Lower lobe of right lung (tissue), 2 donors: ENCODE results near the gene RNF34. TPM values are rescaled to one million over a fixed set of nuclear protein-coding genes. Genes with fewer than 3 reads are reported as not detected.

Source experiments
- ATAC-seq, 2 donors: fragments of 200-7000 bp; cut with Tn5 transposase; one replicate each; pipeline ENCODE4 v1.9.1; 2020 to 2022; ENCODE audit warnings: mild to moderate bottlenecking in 2 of 2, moderate library complexity in 2 of 2
- DNase-seq: peaks from one replicate; pipeline ENCODE4 v3.0.0-alpha.2; 2020
- H3K27ac ChIP-seq: fragments of 200-600 bp; one replicate; pipeline ENCODE4 v1.8.0; 2022
- H3K27me3 ChIP-seq: fragments of 200-600 bp; one replicate; pipeline ENCODE4 v1.8.0; 2022; ENCODE audit warnings: low read depth
- H3K36me3 ChIP-seq: fragments of 200-600 bp; one replicate; pipeline ENCODE4 v1.8.0; 2022; ENCODE audit warnings: mild to moderate bottlenecking
- H3K4me1 ChIP-seq: fragments of 200-600 bp; one replicate; pipeline ENCODE4 v1.8.0; 2022
- H3K4me3 ChIP-seq: fragments of 200-600 bp; one replicate; pipeline ENCODE4 v1.8.0; 2022; ENCODE audit warnings: mild to moderate bottlenecking
- H3K9me3 ChIP-seq: fragments of 200-600 bp; one replicate; pipeline ENCODE4 v1.8.0; 2022
- CTCF ChIP-seq: fragments of 200-600 bp; IDR thresholded peaks from one replicate; pipeline ENCODE4 v1.8.0; 2022; ENCODE audit warnings: antibody characterized with exemption, mild to moderate bottlenecking
- intact Hi-C: fragments of 100-400 bp; cut with DNase I; formaldehyde crosslinking; loops from one replicate; pipeline ENCODE4 v1.11.0; 2022
- total RNA-seq: library from RNA; stranded (reverse); fragmentation: NEBNext Ultra II Directional; extraction: Animal tissue kit (Norgen Biotek cat#: 25700); gene quantifications from one replicate; pipeline ENCODE4 v1.2.1, GENCODE V29; 2021
- donor health status: DM: no; HTN: yes; CAD: no; lungs with severe emphysema.

Gene RNF34
- total RNA-seq, 1 donor from 2014 or later: 23.0 TPM

- Histone ChIP-seq H3K27me3 (no peaks in the 10 kb centered on the region), H3K9me3 (no peaks in the 10 kb centered on the region), H3K36me3 (peaks cover 98% of the 10 kb centered on the region), H3K4me3 (no peak overlapping the region), H3K4me1 (no peaks in the 10 kb centered on the region), H3K27ac (no peak overlapping the region)
- ATAC-seq: no peak
- DNase-seq: no peak
- intact Hi-C loops: no loop called here
- no peak for TF ChIP-seq CTCF
These were observed 31.0 kb downstream of the RNF34 start for GRCh38 chr12:121430833-121431415.

GRCh38 chr12:121432740-121433480 lies 33.0 kb downstream of the RNF34 start:
- Histone ChIP-seq H3K4me1 (no peaks in the 10 kb centered on the region), H3K27me3 (no peaks in the 10 kb centered on the region), H3K27ac (no peak overlapping the region), H3K9me3 (no peaks in the 10 kb centered on the region), H3K36me3 (peaks cover 91% of the 10 kb centered on the region), H3K4me3 (no peak overlapping the region)
- no peak for TF ChIP-seq CTCF
- intact Hi-C loops: no loop called here
- ATAC-seq (no peak), DNase-seq (no peak)

DNA sequence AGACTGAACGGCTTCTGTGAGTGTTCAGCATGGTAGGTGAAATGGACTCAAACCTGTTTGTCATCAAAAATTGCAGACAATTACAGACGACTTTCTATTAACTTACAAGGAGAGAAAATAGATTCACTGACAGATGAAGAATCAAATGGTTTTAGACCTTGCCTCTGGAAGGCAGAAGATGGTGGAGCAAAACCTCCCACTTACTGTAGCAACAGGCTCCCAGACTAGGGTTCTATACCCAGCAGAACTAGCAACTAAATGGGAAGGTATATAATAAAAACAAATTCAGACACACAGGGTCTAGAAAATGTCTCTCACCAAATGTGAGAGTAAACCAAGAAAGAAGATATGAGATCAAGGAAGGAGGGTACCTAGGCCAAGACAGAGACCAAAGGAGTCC lies 36.8 kb downstream of the RNF34 start:
- Histone ChIP-seq H3K27me3 (no peaks in the 10 kb centered on the region), H3K36me3 (peaks cover 91% of the 10 kb centered on the region), H3K4me1 (no peaks in the 10 kb centered on the region), H3K4me3 (no peak overlapping the region), H3K27ac (no peak overlapping the region), H3K9me3 (no peaks in the 10 kb centered on the region)
- ATAC-seq: no peak
- intact Hi-C loops: no loop called here
- no peak for TF ChIP-seq CTCF
- DNase-seq: no peak

DNA sequence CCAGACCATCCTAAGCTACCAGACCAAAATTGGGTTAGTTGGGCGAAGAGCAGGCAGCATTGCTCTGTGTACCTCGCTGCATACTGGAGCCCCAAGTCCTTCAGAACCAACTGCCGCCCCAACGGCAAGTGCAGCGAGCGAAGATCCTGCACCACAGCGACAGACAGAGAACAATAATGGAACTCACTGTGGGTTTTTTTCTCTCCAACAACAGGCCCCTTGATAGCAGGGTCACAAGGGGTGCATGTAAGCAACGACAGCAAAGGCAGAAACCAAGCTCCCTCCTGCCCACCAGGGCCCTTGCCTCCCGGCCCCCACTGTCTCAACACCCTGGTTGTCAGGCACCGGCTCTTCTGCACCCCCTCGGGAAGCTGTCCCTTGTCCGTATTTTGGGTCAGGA lies 39.0 kb downstream of the RNF34 start:
- ATAC-seq (no peak), DNase-seq (no peak)
- H3K4me3 ChIP-seq: no peak overlapping the region
- peaks cover 91% of the 10 kb centered on the region for H3K36me3 ChIP-seq
- no peaks in the 10 kb centered on the region for H3K4me1 ChIP-seq
- no peak overlapping the region for H3K27ac ChIP-seq
- no peaks in the 10 kb centered on the region for H3K9me3 ChIP-seq
- no peak for TF ChIP-seq CTCF
- intact Hi-C loops: no loop called here
- no peaks in the 10 kb centered on the region for H3K27me3 ChIP-seq

DNA sequence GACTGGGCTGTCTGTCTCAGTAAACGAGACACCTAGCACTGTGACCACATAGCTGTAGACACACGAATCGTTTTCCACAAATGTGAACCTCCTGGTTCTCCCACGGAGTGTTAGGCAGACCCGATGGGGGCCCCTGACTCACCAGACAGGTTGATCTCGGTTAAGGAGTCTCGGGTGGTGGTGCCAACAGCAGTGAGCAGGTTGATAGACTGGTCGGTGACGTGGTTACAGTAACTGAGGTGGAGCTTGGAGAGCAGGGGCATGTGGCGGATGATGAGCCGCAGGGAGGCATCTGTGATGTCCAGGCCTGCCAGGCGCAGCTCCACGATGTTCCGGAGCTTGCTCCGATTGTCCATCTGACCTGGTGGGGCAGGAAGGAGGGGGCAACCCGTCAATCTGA lies 39.8 kb downstream of the RNF34 start:
- Histone ChIP-seq H3K27ac (no peak overlapping the region), H3K9me3 (no peaks in the 10 kb centered on the region), H3K27me3 (no peaks in the 10 kb centered on the region), H3K4me1 (no peaks in the 10 kb centered on the region), H3K4me3 (no peak overlapping the region), H3K36me3 (peaks cover 93% of the 10 kb centered on the region)
- no peak for TF ChIP-seq CTCF
- DNase-seq (no peak), ATAC-seq (no peak)
- intact Hi-C loops: loop anchor here (5.0 kb wide), 1 partner anchor 102 kb away; no protein-coding TSS in a partner anchor
